OCI-LY7 (cell line): ENCODE results near the gene TDRD1.

Experiments used
- CTCF ChIP-seq: fragments of 200-600 bp; sonication (generic); conservative IDR thresholded peaks from 2 replicates; pipeline ENCODE4 v1.5.1; 2014; ENCODE audit warnings: mild to moderate bottlenecking, antibody characterized with exemption, low read length, moderate library complexity, mixed read lengths
- EZH2phosphoT487 ChIP-seq: fragments of 200-600 bp; sonication (generic); IDR thresholded peaks from 2 replicates; pipeline ENCODE4 v1.6.1; 2018; ENCODE audit warnings: low read depth, borderline replicate concordance, mild to moderate bottlenecking, mixed run types, antibody characterized with exemption, low read length, moderate library complexity, mixed read lengths

DNA sequence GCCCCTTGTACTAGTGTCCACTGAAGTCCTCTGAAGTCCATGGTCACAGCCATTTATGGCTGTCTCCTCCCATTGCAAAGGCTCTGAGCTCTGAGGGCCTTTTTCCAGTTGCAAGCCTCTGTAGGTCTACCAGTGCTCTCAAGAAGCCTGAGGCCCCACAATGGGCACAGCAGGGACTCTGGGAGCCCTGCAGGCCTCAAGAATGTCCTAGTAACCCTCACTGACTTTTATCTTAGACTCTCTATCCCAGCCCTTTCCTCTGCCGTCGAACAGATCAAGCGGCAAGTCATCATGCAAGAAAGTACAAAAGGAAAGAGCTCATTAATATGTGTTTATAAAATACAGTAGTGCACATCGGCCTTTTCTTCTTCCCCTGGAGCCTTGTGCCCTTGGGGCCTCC lies 83.3 kb downstream of the TDRD1 start:
- TF ChIP-seq CTCF = no peak
- TF ChIP-seq EZH2phosphoT487 = no peak
